Measurements from ENCODE around the gene MTHFD1L.

Gene MTHFD1L

GRCh38 chr6:151101816-151102694, 236.6 kb downstream of the MTHFD1L start:
- TF ChIP-seq, protein P1, sequence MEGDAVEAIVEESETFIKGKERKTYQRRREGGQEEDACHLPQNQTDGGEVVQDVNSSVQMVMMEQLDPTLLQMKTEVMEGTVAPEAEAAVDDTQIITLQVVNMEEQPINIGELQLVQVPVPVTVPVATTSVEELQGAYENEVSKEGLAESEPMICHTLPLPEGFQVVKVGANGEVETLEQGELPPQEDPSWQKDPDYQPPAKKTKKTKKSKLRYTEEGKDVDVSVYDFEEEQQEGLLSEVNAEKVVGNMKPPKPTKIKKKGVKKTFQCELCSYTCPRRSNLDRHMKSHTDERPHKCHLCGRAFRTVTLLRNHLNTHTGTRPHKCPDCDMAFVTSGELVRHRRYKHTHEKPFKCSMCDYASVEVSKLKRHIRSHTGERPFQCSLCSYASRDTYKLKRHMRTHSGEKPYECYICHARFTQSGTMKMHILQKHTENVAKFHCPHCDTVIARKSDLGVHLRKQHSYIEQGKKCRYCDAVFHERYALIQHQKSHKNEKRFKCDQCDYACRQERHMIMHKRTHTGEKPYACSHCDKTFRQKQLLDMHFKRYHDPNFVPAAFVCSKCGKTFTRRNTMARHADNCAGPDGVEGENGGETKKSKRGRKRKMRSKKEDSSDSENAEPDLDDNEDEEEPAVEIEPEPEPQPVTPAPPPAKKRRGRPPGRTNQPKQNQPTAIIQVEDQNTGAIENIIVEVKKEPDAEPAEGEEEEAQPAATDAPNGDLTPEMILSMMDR (conservative IDR thresholded peaks at IDR 0.05) = no peak

DNA sequence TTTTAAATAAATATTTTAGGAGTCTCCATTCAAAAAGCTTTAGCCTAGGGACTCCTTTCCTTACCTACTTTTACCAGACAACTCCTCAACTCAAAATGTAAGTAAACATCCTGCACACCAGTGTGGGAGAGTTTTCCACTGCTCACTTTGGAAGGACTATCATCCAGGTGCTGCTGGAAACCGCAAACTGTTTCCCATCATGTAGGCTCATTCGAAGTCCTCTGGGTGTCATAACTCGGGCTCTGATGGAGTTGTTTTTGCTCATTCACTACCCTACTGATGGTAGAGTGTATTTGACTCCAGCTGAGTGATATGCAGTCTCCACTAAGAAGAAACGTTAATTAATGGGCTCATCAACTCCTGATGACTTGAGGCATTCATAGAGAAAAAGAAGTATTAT, 237.8 kb downstream of the MTHFD1L start:
- H3K27ac ChIP-seq = no peak overlapping the region
- TF ChIP-seq, protein P1 (conservative IDR thresholded peaks at IDR 0.05) = no peak

More at GRCh38 chr6:151101816-151102694, 236.6 kb downstream of the MTHFD1L start:
- no peak overlapping the region for H3K27ac ChIP-seq

GRCh38 chr6:151107897-151108427, 242.5 kb downstream of the MTHFD1L start:
- no peak overlapping the region for H3K27ac ChIP-seq
- TF ChIP-seq, protein P1 (conservative IDR thresholded peaks at IDR 0.05) = no peak

GRCh38 chr6:151108548-151108947, 243.0 kb downstream of the MTHFD1L start:
- TF ChIP-seq, protein P1 (conservative IDR thresholded peaks at IDR 0.05) = no peak
- no peak overlapping the region for H3K27ac ChIP-seq

DNA sequence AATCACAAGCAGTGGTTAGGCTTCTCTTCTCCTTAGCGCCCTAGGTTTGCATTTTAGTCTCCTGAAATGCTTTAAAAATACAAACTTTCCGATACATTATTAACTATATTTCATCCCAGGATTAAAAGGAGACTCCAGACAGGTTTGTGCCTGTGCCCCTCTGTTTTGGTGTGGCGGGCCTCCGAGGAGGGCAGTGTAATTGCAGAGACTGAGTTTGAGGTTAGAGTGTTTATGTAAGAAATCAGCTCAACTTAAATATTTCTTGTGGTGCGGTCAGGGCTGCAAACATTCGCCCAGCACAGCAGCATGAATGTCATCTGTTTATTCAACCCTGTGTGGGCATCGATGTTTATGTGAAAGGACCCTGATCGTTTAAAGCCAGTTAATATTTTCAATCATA, 243.9 kb downstream of the MTHFD1L start:
- TF ChIP-seq, protein P1 (conservative IDR thresholded peaks at IDR 0.05) = no peak
- no peak overlapping the region for H3K27ac ChIP-seq

- TF ChIP-seq, protein P1 (conservative IDR thresholded peaks at IDR 0.05) = no peak
- H3K27ac ChIP-seq = no peak overlapping the region
These were observed 244.5 kb downstream of the MTHFD1L start for GRCh38 chr6:151109869-151110575.

DNA sequence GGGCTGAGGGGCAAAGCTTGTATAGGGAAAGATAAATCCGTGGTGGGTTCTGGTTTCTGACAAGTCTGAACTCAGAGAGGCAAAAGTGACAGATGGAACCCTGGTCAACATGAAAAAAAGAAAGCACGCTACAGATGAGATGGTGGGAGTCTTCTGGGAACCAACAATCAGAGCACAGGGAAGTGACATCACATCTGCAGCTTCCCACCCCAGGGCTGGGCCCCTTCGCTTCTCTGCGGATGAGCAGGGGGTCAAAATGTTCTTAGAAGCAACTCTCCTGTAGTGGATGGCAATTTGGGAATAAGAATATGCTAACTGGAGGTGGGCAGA, 245.0 kb downstream of the MTHFD1L start:
- no peak overlapping the region for H3K27ac ChIP-seq
- TF ChIP-seq, protein P1 (conservative IDR thresholded peaks at IDR 0.05) = no peak
